NCI-H1436 treated with DMSO at 0.1 percent for 48 hours (cell line): ENCODE data around the gene FGF19.

Source experiments
- DNase-seq: peaks from one replicate; lab custom pipeline; 2025; lab: John Stamatoyannopoulos, UW

The FGF19 gene, protein sequence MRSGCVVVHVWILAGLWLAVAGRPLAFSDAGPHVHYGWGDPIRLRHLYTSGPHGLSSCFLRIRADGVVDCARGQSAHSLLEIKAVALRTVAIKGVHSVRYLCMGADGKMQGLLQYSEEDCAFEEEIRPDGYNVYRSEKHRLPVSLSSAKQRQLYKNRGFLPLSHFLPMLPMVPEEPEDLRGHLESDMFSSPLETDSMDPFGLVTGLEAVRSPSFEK

GRCh38 chr11:69703768-69704507 lies at the start of gene FGF19:
TSS of gene FGF19 (minus strand) at chr11:69704022. CDS start at chr11:69703876, 146 bp downstream.
- DNase-seq, result no peak

GRCh38 chr11:69752890-69753289 lies 49.1 kb upstream of the FGF19 start:
- no peak for DNase-seq

- no peak for DNase-seq
Measured at GRCh38 chr11:69750875-69751597, 47.2 kb upstream of the FGF19 start.

DNA sequence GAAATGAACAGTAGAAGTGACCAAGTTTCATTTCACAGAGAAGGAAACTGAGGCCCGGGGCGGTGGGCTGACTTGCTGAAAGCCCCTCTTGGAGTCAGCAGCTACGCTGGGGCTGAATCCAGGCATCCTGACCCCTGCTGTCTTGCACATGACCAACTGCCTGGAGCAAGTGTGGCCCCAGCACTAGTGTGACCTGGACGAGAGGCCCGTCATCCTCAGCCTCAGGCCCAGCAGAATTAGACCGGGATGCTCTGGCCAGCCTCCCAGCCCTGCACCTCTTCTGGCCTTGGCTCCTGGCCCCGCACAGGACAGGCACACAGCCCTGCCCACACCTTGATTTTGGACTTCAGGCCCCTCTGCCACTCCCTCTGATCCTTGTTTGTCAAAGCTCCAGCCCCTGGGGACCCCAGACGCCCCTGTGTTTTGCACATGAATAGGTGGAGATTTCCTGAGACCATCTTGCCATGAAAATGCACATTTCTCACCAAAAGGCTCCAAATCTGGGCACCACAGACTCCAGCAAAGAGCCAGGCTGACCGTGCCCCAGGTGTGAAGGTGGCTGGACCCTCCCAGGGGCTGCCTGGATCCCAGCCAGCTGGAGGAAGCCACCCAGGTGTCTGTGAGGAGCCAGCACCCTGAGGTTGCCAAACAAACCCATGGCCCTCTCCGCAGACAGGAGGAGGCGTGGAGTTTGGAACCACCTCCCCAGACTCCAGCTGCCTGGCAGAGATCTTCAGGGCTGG lies 46.5 kb upstream of the FGF19 start:
- DNase-seq, result no peak

- no peak for DNase-seq
Measured at GRCh38 chr11:69748637-69749036, 44.8 kb upstream of the FGF19 start.

DNA sequence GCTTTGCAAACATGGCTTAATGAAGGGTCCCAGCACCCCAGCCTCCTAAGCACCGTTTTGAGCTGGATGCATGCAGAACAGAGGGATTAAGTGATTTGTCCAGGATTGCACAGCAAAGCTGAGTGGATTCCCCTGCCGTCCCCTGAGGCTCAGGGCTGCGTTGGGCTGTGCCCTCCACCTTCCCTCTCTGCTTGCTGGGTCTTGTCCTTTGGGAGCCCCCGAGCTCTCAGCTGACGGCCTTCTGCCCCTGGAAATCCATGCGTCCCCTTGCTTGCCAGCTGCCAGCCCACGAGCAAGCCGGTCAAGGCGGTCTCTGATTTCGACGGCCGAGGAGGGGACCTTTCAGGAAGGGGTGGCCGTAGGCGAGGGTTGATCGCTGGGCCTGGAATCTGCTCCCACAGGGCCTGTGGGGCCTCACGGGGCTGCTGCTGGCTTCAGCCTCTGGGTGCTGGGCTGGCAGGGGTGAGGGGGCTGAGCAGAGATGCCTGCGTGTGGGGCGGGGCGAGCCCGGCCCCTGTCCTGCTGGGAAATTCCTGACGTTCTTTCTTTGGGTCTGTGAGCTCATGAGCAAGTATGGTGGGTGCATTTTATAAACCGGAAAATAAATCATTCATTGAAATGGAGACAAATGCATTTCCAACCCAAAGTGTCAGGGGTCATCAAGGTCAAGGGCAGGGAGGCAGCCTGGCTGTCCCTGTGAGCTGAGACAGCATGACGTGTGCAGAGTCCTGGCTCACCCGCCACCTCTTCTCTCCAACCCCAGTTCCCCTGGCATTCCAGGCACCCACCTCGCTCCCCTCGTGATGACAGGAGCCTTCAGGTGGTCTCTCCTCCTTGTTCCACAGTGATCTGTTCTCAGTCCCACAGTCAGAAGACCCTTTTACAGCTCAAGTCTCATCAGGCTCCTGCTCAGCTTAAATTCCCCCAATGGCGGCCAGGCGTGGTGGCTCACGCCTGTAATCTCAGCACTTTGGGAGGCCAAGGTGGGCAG lies 43.2 kb upstream of the FGF19 start:
- no peak for DNase-seq

- DNase-seq, result no peak
Measured at GRCh38 chr11:69746140-69746539, 42.3 kb upstream of the FGF19 start.

DNA sequence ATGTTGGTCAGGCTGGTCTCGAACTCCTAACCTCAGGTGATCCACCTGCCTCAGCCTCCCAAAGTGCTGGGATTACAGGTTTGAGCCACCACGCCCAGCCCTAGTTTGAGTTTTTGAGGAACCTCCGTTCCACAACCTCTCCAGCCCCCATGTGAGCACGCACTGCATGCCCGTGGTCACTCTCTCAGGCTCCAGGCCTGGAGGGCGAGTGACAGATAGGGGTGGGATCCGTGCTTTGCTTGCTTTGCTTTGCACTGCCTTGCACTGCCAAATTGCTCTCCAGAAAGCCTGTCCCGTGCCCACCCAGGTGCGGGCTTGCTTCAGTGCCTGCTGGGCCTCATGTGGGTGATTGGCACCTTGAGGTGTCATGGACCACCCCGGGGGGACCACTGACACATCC lies 41.4 kb upstream of the FGF19 start:
- DNase-seq, result no peak

- DNase-seq, result no peak
Measured at GRCh38 chr11:69744435-69744834, 40.6 kb upstream of the FGF19 start.

DNA sequence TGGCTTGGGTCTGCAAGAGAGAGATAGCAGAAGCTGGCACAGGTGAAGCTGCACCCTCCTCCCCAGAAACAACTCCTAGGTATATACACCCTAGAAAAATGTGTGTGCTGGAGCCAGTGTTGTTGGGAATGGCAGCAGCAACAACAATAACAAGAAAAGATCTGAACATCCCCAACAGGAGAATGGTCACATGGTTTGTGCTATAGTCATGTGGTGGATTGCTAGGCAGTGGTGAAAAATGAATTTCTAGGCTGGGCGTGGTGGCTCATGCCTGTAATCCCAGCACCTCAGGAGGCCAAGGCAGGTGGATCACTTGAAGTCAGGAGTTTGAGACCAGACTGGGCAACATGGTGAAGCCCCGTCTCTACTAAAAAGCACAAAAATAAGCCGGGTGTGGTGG lies 31.0 kb upstream of the FGF19 start:
- DNase-seq, result no peak

DNA sequence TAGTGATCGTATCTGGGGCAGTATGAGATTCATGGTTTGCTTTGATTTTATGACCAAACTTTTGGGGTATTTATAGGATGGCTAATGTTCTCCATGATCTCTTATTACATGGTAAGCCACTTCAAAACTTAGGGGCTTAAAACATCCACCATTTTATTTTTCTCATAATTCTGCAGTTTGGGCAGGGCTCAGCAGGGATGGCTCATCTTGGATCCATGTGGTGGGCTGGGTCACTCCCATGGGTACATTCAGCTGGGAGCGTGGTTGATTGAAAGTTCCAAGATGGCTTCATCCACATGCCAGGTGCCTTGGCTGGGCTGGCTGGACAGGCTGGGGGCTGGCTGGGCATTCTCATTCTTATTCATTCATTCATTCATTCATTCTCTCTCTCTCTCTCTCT lies 30.5 kb upstream of the FGF19 start:
- DNase-seq, result no peak

DNA sequence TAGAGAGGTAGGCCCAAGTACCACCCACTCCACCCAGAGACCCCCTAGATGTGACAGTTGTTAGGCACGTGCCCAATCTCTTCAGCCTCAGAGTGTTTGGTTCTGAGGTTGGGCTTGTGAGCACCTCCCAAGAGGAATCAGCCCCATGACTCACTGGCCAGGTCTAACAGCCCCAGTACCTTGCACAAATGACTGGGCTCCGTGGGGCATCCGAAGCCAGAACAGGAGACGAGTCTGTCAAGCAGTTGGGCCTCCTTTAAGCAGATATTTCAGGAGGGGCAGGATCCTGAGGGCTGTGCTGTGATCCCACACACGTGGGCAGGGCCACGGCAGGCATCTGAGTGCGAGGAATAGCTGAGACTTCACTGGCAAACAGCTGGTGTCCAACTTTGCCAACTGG lies 29.1 kb upstream of the FGF19 start:
- no peak for DNase-seq

- DNase-seq, result no peak
Measured at GRCh38 chr11:69731110-69731509, 27.3 kb upstream of the FGF19 start.

DNA sequence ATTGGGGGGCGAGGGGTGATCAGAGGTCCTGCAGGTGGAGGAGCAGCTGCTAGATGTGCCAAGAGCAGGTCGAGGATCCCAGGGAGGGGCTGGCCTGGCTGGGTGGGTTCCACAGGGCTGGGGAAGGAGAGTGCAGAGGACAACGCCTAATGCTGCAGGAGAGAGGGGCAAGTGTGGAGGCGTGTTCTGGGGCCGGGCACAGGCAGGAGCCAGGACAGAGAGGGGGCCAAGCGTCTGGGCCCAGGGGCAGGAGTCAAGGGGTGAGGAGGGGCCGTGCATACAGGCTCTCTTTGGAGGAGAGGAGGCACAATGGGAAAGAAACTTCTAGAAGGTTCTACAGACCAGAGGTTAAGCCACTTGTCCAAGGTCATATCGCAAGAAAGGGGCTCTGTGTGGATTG lies 26.7 kb upstream of the FGF19 start:
- DNase-seq, result no peak

GRCh38 chr11:69729252-69729651 lies 25.4 kb upstream of the FGF19 start:
- no peak for DNase-seq

DNA sequence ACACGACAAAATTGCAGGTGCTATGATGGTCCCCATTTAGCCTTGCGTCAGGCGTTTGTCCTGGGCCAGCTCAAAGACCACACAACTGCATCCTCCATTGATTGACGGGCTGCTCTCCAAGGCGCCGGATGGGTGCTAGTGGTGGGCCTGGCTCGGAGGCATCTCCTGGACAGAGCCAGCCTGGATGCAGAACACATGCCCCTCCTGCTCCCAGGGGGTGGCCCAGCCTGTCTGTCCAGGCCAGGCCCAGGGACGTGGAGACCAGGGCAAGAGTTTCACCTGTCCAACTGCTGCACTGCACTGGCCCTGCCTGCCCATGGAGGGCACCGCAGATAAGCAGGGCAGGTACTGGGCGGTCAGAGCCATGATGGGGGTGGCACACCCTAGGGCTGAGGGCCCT lies 23.4 kb upstream of the FGF19 start:
- DNase-seq, result no peak

GRCh38 chr11:69726481-69726880 lies 22.7 kb upstream of the FGF19 start:
- no peak for DNase-seq

- DNase-seq, result no peak
Measured at GRCh38 chr11:69726019-69726418, 22.2 kb upstream of the FGF19 start.

GRCh38 chr11:69721745-69722144 lies 17.9 kb upstream of the FGF19 start:
- DNase-seq, result no peak

- DNase-seq, result no peak
Measured at GRCh38 chr11:69721106-69721505, 17.3 kb upstream of the FGF19 start.

DNA sequence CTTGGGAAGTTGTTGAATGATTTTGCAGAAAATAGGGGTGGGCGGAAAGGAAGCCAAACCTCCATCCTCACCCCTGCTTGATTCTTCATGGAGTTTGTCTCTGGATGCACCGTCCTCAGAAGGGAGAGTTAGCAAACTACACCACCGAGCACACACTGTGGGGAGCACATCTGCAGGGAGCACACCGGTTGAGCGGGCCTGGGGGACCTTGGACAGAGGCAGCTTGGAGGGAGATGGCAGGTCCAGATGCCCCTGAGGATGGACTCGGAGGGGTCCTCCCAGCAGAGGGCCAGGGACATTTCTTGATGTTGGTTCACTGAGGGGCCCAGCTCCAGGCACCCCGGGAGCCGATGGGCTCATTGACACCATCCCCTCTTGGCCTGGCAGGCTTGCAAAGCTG lies 15.1 kb upstream of the FGF19 start:
- no peak for DNase-seq
